Muscle of back (tissue), 11 donors: ENCODE measurements around the gene CPLX3. TPM values are rescaled to one million over a fixed set of nuclear protein-coding genes. Genes with fewer than 3 reads are reported as not detected.

Experiments used
- DNase-seq, 3 donors: peaks; one replicate each; pipeline versions ENCODE4 v3.0.0 to v3.0.0-alpha.2; 2013
- polyA plus RNA-seq, 10 donors: library from polyadenylated mRNA; unstranded; fragments of 120-200 nt; gene quantifications; one replicate each; pipeline ENCODE4 v1.2.1, GENCODE V29; 2013; ENCODE audit not compliant: insufficient read length in 10 of 10

Gene CPLX3
- polyA plus RNA-seq, 10 donors: 0.10 TPM; not detected in 9

GRCh38 chr15:74788042-74788682 is 38.3 kb upstream of the CPLX3 start:
- no peak for DNase-seq

- no peak for DNase-seq
Observed at GRCh38 chr15:74788683-74789151, 37.7 kb upstream of the CPLX3 start.

DNA sequence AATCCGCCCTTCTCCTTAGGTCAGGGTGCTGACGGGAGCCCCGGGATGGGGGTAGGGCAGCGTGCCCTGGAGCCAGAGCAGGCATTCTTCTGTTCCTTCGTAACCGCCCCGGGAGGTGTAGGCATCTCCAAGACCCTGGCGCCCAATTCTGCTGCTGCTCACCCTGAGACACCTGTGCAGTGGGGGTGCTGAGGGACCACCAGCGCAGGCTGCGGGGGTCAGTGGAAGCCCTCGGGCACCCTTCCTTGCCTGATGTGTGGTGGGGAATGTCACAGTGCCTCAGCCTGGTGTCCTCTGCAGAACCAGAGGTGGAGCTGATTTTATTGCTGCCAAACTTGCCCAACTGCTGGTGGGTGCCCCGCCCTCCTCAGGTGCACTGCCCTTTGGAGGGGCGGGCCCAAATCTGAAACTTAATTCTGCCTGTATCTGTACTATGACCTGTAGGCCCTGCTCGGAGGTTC is 37.2 kb upstream of the CPLX3 start:
- DNase-seq: no peak

- DNase-seq: no peak
Observed at GRCh38 chr15:74789741-74790079, 36.7 kb upstream of the CPLX3 start.

GRCh38 chr15:74790080-74790916 is 36.1 kb upstream of the CPLX3 start:
- DNase-seq: peak; percentile 40 to 77 (median 66)

- DNase-seq: no peak
Observed at GRCh38 chr15:74791007-74791406, 35.4 kb upstream of the CPLX3 start.

- no peak for DNase-seq
Observed at GRCh38 chr15:74791667-74792066, 34.8 kb upstream of the CPLX3 start.

DNA sequence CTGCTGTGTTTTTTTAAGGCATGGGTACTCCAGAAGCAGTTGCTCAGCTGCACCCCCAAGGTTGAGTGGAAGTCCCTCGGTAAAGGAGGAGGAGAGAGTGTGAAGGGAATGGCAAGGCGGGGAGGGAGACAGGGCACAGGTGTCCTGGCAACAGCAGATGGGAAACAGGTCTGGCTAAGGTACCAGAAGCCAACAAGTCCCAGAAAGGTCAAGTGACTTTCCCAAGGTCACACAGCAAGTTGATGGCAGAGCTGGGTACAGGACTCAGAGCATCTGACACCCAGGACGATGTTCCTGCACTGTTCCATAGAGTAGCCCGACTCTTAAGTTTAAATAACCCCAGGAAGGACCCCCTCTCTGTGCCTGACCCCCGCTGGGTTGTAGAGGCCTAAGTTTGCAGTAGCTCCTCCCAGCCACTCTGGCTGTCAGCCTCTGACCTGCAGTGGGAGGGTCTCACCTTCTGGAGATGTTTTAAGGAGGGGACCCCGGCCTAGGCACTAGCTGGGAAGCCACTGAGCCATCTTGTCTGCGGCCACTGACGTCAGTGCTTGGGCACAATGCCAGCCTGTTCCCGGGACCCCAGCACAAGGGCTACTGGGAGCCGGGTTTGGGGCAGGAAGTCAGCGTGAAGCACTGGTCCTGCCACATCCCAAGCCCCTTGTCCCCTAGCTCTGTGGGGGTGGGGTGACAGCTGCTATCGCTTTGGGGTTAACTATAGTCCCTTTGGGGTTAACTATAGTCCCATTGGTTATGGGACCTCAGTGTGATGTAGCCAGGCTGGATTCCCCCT is 34.0 kb upstream of the CPLX3 start:
- DNase-seq: no peak

DNA sequence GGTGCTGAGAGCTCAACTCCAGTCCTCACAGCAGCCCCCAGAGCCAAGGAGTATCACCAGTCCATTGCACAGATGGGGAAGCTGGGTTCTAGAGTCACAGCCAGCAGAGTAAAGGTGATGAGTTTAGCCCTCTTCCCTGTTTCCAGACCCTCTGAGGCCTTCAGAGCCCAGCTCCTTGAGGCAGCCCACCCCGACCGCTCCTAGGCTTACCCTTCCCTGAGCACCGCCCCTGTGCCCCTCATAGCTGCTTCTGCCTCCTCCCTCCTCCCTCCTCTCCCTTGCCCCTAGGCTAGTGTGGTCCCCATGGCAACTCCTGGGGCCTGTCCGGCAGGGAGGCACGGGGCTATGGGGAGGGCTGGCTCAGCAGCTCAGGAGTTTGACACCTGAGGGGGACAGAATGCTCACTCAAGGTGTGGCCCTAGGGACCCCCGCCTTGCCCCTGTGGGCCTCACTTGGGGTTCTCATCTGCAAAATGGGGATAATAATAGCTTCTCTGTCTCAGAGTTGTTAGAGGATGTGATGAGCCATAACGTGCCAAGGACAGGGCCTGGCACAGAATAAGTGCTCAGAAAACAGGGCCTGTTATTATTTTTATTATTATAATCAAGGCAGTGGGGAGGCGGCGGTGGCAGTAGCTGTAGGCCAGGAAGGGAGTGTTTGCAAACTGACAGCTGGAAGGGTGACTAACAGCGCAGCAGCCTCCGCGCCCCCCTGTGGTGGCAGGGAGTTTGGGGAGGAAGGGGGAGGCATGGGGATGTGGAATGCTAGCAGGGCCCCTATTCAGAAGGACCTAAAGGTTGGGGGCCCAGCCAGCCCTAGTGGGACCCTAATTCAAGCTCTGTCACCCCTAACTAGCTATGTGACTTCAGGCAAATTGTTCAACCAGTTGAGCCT is 33.0 kb upstream of the CPLX3 start:
- DNase-seq: no peak

DNA sequence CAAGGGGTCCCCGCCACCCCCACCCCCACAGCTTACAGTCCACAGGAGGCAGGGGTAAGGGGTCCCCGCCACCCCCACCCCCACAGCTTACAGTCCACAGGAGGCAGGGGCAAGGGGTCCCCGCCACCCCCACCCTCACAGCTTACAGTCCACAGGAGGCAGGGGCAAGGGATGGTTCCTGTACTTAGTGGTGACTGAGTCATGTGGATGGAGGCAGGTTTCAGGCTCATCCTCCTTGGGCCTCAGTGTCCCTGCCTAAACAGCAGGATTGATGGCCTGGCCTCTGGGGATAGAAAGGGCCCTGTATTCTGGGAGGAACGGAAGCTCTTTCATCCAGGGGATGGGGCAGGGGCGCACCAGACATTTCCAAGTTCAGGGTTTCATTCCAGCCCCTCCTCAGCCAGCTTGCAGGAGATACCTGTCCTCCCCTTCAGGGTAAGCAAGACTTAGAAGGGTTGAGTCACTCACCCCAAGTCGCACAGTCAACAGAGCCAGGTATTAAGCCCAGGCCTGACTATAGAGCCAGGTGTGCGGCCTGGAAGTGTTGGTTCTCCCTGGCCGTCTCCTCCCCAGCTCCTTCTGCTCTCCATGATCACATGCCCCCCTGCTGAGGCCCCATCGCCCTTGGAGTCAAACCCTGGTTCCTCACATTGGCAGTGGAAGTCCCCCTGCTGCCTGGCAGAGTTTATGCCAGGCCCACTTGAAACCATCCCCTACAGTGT is 32.0 kb upstream of the CPLX3 start:
- no peak for DNase-seq

- no peak for DNase-seq
Observed at GRCh38 chr15:74794970-74795349, 31.5 kb upstream of the CPLX3 start.

DNA sequence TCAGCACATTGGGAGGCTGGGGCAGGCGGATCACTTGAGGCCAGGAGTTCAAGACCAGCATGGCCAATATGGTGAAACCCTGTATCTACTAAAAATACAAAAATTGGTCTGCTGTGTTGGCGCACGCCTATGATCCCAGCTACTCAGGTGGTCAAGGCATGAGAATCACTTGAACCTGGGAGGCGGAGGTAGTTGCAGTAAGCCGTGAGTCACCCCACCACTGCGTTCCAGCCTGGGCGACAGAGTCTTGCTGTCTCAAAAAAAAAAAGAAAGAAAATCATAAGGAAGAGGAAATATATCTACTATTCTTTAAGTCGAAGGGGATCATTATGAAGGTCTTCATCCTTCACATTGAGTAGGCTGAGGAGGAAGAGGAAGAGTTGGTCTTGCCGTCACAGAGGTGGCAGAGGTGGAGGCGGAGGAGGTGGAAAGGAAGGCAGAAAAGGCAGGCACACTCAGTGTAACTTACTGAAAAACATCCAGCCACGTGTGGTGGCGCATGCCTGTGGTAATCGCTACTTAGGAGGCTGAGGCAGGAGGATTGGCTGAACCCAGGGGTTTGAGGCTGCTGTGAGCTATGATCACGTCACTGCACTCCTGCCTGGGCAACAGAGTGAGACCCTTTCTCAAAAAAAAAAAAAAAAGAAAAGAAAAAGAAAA is 30.3 kb upstream of the CPLX3 start:
- DNase-seq: no peak

GRCh38 chr15:74798388-74799254 is 27.8 kb upstream of the CPLX3 start:
- DNase-seq: no peak

GRCh38 chr15:74799255-74799855 is 27.1 kb upstream of the CPLX3 start:
- no peak for DNase-seq

GRCh38 chr15:74799856-74800558 is 26.4 kb upstream of the CPLX3 start:
- peak in 2 of 3 donors; percentile 21 to 63 for DNase-seq

- no peak for DNase-seq
Observed at GRCh38 chr15:74800559-74801094, 25.8 kb upstream of the CPLX3 start.

- no peak for DNase-seq
Observed at GRCh38 chr15:74801311-74801997, 25.0 kb upstream of the CPLX3 start.
